ENCODE results near the gene FUT6. TPM values are rescaled to one million over a fixed set of nuclear protein-coding genes. Genes with fewer than 3 reads are reported as not detected.

FUT6 gene
- total and polyA plus RNA-seq, 2 donors (not counting 1 experiment from before 2014, with no cell fraction given): not detected

GRCh38 chr19:5838353-5839064, 993 bp downstream of the FUT6 start:
- Histone ChIP-seq H2AFZ (ENCODE audit: low read length) (no peak overlapping the region), H3K4me1 (ENCODE audit: control insufficient read depth, extremely low read depth, insufficient read depth, low read length) (no peaks in the 10 kb centered on the region), H3K36me3 (ENCODE audit: control insufficient read depth, insufficient read depth, low read length) (no peaks in the 10 kb centered on the region), H3K27ac (ENCODE audit: insufficient read depth, low read length) (no peak overlapping the region), H3K4me2 (ENCODE audit: extremely low read depth, insufficient read depth, low read length) (no peak overlapping the region), H3K27me3 (ENCODE audit: control insufficient read depth, insufficient read depth, low read length) (no peaks in the 10 kb centered on the region), H3K9me3 (ENCODE audit: control insufficient read depth, insufficient read depth, low read depth, low read length) (no peaks in the 10 kb centered on the region), H3K4me3 (replicated peaks in 1 of 4; ENCODE audit: control extremely low read depth in 1 of 4, insufficient read depth in 1 of 4, low read depth in 3 of 4, low read length in 4 of 4) (no peak overlapping the region), H3K79me2 (ENCODE audit: control insufficient read depth, insufficient read depth, low read length) (no peaks in the 10 kb centered on the region), H3K9ac (ENCODE audit: insufficient read depth, low read length) (no peak overlapping the region), H4K20me1 (ENCODE audit: control insufficient read depth, extremely low read depth, insufficient read depth, low read length) (no peaks in the 10 kb centered on the region)
- TF ChIP-seq CTCF (conservative IDR thresholded peaks at IDR 0.05 in 1 of 2, IDR thresholded peaks at IDR 0.05 in 1 of 2; ENCODE audit: low read depth in 1 of 2, low read length in 2 of 2): no peak
- no peak for TF ChIP-seq EZH2 (IDR thresholded peaks at IDR 0.05; ENCODE audit: low read length, missing control alignments)
- DNase-seq (ENCODE audit: low read depth in 2 of 2): no peak

GRCh38 chr19:5837761-5838352, 1.6 kb downstream of the FUT6 start:
- Histone ChIP-seq H3K36me3 (ENCODE audit: control insufficient read depth, insufficient read depth, low read length) (no peaks in the 10 kb centered on the region), H3K79me2 (ENCODE audit: control insufficient read depth, insufficient read depth, low read length) (no peaks in the 10 kb centered on the region), H3K9ac (ENCODE audit: insufficient read depth, low read length) (no peak overlapping the region), H3K27ac (ENCODE audit: insufficient read depth, low read length) (no peak overlapping the region), H2AFZ (ENCODE audit: low read length) (no peak overlapping the region), H3K9me3 (ENCODE audit: control insufficient read depth, insufficient read depth, low read depth, low read length) (no peaks in the 10 kb centered on the region), H3K4me3 (replicated peaks in 1 of 4; ENCODE audit: control extremely low read depth in 1 of 4, insufficient read depth in 1 of 4, low read depth in 3 of 4, low read length in 4 of 4) (no peak overlapping the region), H3K4me2 (ENCODE audit: extremely low read depth, insufficient read depth, low read length) (no peak overlapping the region), H4K20me1 (ENCODE audit: control insufficient read depth, extremely low read depth, insufficient read depth, low read length) (no peaks in the 10 kb centered on the region), H3K27me3 (ENCODE audit: control insufficient read depth, insufficient read depth, low read length) (no peaks in the 10 kb centered on the region), H3K4me1 (ENCODE audit: control insufficient read depth, extremely low read depth, insufficient read depth, low read length) (no peaks in the 10 kb centered on the region)
- TF ChIP-seq EZH2 (IDR thresholded peaks at IDR 0.05; ENCODE audit: low read length, missing control alignments) (no peak), CTCF (conservative IDR thresholded peaks at IDR 0.05 in 1 of 2, IDR thresholded peaks at IDR 0.05 in 1 of 2; ENCODE audit: low read depth in 1 of 2, low read length in 2 of 2) (no peak)
- DNase-seq (ENCODE audit: low read depth in 2 of 2): no peak

GRCh38 chr19:5832527-5833216, 6.8 kb downstream of the FUT6 start:
- DNase-seq (ENCODE audit: low read depth in 2 of 2): no peak
- Histone ChIP-seq H3K4me2 (ENCODE audit: extremely low read depth, insufficient read depth, low read length) (no peak overlapping the region), H3K79me2 (ENCODE audit: control insufficient read depth, insufficient read depth, low read length) (no peaks in the 10 kb centered on the region), H3K4me3 (replicated peaks in 1 of 4; ENCODE audit: control extremely low read depth in 1 of 4, insufficient read depth in 1 of 4, low read depth in 3 of 4, low read length in 4 of 4) (no peak overlapping the region), H3K27me3 (ENCODE audit: control insufficient read depth, insufficient read depth, low read length) (peaks cover 19% of the 10 kb centered on the region), H3K9ac (ENCODE audit: insufficient read depth, low read length) (no peak overlapping the region), H2AFZ (ENCODE audit: low read length) (no peak overlapping the region), H3K9me3 (ENCODE audit: control insufficient read depth, insufficient read depth, low read depth, low read length) (no peaks in the 10 kb centered on the region), H4K20me1 (ENCODE audit: control insufficient read depth, extremely low read depth, insufficient read depth, low read length) (no peaks in the 10 kb centered on the region), H3K36me3 (ENCODE audit: control insufficient read depth, insufficient read depth, low read length) (no peaks in the 10 kb centered on the region), H3K27ac (ENCODE audit: insufficient read depth, low read length) (no peak overlapping the region), H3K4me1 (ENCODE audit: control insufficient read depth, extremely low read depth, insufficient read depth, low read length) (no peaks in the 10 kb centered on the region)
- TF ChIP-seq EZH2 (IDR thresholded peaks at IDR 0.05; ENCODE audit: low read length, missing control alignments) (no peak), CTCF (conservative IDR thresholded peaks at IDR 0.05 in 1 of 2, IDR thresholded peaks at IDR 0.05 in 1 of 2; ENCODE audit: low read depth in 1 of 2, low read length in 2 of 2) (no peak)
